ENCODE results near the gene TXNRD1.

TXNRD1 gene

DNA sequence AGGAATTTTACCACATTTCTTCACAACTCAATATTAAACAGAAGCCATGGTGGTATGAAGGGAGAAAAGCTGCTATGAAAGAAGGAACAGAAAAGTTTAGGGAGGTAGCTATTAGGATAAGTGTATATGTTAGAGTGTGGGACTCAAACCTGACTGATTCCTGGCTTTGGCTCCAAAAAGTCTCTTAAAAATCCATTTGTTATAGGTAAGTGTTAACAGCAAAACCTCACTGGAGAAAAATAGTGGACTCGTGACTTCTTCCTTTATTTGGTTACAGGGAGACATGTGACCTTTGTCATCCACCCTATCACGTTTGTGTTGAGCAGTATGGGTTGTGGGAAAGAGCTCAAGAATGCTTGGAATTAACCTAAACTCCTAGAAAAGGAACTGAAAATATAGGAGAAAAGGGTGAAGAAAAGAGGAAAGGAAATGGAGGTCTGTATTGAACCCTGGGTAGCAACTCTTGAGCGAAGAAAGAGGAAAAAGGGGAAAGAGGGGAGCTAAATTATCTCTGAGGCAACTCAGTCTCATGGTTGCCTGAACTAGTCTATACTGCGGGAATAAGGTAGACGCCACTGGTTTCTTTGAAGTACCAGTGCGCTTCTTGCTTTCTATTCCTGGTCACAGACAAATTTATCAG lies 84.4 kb downstream of the TXNRD1 start:
- no peak for DNase-seq (ENCODE audit: low read depth in 3 of 3, low spot score in 1 of 3)

DNA sequence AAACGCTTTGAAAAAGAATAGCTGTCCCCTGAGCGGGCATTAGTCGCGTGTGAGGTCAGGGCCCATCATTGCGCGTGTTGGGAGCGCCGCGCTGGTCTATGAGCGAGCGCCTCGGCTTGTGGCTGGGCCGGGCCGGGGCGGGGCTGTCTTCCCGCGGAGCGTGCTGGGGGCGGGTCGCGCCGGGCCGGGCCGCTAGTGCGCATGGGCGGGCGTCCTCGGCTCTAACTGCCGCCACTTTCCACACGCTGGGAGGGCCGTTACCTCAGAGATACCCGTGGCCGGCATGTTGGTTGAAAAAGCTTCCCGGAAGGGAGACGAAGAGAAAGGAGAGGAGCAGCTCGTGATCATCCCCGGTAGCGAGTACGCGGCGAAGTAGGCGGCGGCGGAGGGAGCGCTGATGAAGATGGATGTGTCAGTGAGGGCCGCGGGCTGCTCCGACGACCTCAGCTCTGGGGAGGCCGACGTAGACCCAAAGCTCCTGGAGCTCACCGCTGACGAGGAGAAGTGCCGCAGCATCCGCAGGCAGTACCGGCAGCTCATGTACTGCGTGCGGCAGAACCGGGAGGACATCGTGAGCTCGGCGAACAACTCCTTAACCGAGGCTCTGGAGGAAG lies 88.1 kb downstream of the TXNRD1 start, which contains the start of gene EID3:
Gene EID3, plus strand, starts transcription at position 202 of the 614 bp plus-strand sequence. Its CDS starts 196 bp downstream, at position 398.
- peak; percentile 76 to 83 (median 80) for DNase-seq (ENCODE audit: low read depth in 3 of 3, low spot score in 1 of 3)

DNA sequence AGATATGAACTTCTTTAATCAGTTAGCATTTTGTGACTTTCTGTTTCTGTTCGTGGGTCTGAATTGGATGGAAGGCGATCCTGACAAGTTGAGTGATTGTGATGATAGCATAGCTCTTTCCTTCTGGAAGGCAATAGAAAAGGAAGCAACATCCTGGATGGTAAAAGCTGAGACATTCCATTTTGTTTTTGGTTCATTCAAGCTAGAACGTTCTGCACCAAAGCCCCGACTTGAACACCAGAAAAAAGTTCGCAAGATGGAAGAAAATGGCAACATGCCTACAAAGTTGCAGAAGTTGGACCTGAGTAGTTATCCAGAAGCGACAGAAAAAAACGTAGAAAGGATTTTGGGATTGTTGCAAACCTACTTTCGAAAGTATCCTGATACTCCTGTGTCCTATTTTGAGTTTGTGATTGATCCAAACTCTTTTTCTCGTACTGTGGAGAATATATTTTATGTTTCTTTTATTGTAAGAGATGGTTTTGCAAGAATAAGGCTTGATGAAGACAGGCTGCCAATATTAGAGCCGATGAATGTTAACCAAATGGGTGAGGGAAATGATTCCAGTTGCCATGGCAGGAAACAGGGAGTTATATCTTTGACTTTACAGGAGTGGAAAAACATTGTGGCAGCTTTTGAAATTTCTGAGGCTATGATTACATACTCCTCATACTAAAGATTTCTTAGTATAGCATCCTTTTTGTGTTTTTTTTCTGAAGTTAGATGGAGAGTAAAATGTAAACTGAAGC lies 88.9 kb downstream of the TXNRD1 start:
- DNase-seq (ENCODE audit: low read depth in 3 of 3, low spot score in 1 of 3), result no peak

DNA sequence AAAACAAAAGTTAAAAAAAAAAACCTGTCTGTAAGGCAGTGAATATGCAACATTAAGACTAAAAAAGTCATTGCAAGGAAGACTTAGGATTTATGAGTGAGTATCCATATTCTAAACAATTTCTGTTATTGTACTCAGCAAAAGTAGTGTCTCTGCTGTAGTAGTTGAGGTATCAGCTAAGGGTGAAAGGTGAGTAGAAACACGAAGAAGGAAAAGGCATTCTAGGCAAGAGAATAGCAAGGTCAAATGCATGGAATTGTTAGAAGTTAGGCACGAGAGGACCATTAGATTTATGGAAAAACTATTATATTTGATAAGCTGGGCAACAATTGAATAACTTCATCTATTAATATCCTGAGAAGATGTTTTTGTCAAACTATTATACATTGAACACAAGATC lies 89.8 kb downstream of the TXNRD1 start:
- no peak for DNase-seq (ENCODE audit: low read depth in 3 of 3, low spot score in 1 of 3)

DNA sequence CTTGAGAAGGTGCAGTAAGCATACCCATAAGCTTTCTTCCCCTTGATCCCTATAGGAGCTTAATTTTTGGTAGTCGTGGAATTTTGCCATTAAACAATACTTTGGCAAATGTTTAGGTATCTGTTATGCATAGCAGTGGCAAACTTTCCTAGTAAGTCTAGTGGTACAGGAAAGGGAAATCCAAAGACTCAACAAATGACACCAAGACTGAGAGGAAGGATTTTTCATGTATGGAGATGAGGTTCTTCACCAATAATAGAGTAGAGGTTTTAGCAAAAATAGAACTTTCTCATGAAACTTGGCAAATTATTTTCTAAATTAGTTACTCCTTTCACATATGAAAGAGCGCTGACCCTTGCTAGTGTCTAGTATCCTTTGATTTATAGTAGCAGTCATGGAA lies 90.8 kb downstream of the TXNRD1 start:
- DNase-seq (ENCODE audit: low read depth in 3 of 3, low spot score in 1 of 3), result no peak

DNA sequence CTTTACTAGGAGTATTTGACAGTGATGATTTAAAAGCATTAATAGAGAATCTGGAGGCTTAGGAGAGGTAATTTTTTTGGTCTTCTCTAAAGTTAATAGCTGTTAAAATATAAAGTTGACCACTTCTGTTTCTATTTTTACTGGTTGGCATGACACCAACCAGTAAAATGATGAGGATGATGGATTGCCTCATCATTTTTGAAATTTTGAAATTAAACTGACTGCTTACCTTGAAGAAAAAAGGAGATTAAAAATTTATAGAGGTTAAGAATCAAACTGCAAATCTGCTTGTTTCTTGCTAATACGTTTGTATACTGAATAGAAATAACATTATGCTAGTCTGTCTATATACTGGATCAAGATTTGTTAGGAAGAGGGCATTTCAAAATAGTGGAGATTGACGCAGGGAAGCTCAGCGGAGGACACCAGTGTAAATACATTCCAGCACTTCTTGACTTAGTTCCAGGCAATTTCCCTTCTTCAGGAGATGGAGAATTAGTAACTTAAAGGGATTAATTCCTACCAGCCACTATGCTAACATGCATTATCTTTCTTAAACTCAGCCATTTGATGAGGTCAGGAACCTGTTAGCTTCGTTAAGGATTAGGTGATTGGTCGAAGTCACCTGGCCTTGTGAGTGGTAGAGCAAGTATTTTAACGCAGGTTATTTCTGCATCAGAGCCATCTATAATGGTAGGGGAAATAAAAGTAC lies 91.5 kb downstream of the TXNRD1 start:
- no peak for DNase-seq (ENCODE audit: low read depth in 3 of 3, low spot score in 1 of 3)

DNA sequence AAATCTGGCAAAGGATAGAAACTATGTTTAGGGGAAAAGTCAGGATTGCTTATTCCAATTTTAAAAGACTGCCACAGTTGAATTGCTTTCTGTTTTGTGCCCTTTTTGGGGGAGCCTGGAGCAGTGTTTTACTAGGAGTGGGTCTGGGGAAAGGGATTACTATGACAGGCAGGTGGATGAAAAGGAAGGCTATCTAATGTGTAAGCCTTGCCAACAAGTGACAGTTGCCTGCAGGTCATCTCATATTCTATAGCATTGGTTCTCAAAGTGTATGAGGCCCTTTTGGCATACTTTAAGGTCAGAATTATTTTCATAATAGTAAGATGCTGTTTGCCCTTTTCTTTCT lies 92.0 kb downstream of the TXNRD1 start:
- DNase-seq (ENCODE audit: low read depth in 3 of 3, low spot score in 1 of 3), result no peak

DNA sequence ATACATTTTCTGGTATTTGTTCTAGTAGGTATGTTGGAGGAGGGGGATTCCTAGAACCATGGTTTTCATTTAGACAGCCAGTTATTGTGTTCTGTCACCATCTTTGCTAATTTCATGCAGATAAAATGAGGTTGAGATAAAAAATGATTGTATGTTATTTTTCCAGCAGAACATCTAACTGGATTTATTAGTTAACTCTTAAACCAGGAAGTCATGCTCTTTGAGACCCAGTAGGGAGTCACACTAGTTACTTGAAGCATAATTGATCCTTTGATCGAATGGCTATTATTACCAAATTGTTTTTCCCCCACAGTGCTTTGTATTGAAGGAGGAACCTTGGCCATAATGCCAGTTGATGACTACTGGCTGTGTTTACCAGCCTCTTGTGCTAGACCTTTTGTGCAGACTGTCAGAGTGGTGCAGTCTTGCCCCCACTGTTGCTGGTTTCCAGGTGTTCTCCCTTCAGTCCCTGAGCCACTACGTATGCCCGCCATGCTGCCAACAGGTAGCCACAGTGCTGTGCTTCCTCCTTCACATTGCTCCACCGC lies 93.9 kb downstream of the TXNRD1 start:
- DNase-seq (ENCODE audit: low read depth in 3 of 3, low spot score in 1 of 3), result no peak

DNA sequence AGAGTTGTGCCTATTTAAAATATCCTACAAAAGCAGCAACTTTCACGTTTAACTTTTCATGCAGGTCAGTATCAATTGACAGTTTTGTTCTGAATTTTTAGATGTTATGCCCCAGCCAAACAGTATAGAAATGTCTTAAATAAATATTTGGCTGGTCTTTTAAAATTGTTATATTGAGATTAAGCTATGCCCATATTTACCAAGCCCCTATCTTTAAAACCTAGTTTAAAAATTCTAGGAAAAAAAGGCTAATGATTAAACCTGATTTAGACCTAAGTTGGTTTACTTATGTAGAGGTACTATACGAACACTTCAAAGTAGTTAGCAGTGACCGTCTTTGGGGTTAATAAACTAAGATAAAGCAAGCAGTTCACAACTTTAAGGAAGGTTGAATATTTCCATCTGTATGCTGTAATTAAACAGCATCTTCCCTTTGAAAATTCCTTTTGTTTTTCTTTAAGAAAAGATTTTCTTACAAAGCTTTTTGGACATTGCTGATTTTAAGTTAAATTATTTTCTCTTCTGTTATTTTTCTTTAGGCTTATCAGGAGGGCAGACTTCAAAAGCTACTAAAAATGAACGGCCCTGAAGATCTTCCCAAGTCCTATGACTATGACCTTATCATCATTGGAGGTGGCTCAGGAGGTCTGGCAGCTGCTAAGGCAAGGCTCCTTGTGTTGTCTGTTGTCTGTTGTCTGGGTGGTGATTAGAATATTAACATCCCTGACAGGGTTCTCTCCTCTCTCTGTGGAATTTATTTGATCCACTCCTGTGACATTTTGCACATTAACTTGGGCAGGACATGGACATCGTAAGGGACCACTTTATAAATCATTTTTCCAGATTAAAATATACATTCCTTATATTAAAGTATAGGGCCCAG lies 95.4 kb downstream of the TXNRD1 start:
- DNase-seq (ENCODE audit: low read depth in 3 of 3, low spot score in 1 of 3), result no peak

DNA sequence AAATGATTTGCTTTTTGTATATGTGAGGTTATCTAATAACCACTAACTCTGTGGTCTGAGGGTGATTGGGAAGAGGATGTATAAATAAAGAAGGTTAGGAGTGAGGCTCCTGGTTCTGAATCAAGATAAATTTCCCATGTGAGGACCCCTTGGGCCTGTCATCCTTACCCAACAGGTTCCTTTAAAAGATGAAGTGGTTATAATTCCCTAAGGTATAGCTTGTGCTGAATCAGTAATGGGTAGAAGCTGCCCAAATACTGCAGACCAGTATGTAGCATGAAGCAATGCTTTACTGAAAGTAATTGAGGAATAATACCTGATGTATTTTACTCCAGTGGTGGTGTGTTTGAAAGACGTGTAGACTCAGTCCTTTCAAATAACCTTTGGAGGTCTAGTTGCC lies 96.6 kb downstream of the TXNRD1 start:
- DNase-seq (ENCODE audit: low read depth in 3 of 3, low spot score in 1 of 3), result no peak

DNA sequence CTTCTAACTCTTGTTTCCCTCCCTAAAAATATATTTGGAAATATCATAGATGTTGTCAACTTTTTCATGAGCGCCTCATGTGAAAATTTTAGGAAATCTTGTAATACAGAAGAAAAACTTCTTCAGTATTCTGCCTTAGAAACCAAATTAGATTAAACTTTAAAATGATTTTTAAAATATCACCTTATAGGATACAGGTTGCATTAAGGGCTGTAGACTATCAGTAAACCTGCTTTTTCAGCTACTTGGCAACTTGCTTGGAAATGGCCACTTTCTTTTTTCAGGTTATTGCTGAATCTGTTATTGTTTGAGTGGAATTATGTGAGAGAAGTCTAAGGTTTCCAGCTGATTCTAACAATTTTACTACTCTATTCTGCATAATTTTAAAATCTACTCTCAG lies 97.1 kb downstream of the TXNRD1 start:
- DNase-seq (ENCODE audit: low read depth in 3 of 3, low spot score in 1 of 3), result no peak

DNA sequence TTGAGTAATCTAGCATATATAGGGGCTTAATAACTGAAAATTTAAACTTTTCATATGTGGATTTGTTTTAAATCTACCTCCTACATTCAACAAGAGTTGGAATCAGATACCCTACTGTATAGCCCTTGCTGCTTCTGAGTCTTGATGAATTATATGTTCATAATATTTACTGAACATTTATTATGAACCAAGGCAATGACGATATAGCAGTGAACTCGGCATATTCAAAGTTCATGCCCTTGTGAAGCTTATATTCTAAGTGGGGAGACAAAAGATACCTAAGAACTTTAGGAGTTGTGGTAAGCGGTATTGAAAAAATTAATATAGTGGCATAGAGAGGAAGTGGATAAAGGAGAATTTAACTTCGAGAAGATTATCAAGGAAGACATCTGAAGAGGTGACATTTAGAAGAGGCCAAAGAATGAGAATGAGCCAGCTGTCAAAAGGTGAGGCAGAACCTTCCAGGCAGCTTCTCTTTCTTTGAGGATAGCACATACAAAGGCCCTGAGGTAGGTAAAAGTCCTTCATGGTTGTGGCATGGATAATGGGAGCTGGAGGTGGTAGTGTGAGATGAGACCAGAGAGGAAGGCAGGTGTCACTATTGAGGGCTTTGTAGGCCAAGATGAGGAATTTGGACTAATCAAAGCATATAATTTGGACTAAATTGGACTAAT lies 98.1 kb downstream of the TXNRD1 start:
- no peak for DNase-seq (ENCODE audit: low read depth in 3 of 3, low spot score in 1 of 3)

DNA sequence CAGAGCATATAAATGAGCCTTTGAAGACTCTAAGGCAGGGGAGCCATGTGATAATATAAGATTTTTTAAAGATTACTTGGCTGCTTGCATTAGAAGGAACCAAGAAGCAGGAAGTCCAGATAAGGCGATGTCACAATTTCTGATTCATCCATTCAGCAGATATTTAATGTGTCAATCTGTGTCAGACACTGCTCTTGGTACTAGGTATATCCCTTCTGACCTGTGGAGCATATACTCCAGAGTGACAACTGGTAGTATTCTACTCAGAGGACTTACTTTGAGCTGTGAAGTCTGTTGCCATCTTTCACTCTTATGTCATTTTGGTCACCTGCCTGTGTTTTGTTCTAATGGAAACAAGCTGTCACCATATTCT lies 98.6 kb downstream of the TXNRD1 start:
- DNase-seq (ENCODE audit: low read depth in 3 of 3, low spot score in 1 of 3), result no peak

DNA sequence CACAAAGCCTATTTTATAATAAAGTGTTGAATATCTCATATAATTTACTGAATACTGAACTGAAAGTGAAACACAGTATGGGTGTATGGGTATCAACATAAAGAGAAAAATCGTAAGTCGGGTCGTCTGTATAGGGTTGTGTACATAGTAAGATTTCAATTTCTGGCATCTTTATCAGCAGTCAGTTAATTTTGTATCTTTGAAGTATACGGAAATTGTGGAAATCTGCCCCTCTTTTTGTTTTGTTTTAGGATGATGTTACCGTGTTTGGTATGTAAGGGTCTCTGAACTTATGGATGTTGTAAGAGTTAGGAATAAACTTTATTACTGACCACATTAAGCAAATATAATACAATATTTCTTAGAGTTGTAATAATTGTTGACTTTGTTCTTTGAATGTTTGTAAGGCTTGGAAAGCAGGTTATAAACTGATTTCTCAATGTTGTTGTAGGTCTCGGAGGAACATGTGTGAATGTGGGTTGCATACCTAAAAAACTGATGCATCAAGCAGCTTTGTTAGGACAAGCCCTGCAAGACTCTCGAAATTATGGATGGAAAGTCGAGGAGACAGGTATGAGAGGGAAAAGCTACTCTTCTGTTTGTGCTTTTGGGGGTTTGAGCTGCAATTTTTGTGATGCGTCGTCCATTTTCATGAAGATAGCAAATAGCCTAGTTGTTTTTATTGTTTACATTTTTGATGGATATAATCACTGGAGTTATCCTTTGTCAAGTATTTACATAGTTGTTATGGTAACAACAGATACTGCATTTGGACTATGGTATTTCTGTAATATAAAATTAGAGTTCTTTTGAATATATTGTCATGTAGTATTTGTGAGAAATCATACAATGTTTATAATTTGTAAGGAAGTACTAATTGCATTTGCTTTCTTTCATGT lies 100.0 kb downstream of the TXNRD1 start:
- DNase-seq (ENCODE audit: low read depth in 3 of 3, low spot score in 1 of 3), result no peak

DNA sequence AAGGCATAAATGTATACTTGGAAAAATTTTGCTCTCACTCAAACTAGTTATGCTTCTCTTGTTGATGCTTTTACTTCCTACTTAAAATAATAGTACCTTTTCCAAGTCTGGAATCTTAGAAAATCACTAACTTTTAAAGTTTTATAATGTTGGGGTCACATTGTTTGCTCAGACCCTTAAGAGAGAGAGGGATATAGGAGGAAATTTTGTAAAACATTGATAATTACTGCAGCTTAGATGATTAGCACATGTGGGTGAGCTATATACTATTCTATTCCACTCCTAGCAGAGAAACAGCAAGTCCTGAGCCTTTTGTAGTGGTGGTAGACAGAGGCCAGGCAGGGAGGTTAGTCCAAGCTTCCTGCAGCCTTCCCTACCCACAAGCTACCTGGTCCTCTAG lies 101.4 kb downstream of the TXNRD1 start:
- no peak for DNase-seq (ENCODE audit: low read depth in 3 of 3, low spot score in 1 of 3)

DNA sequence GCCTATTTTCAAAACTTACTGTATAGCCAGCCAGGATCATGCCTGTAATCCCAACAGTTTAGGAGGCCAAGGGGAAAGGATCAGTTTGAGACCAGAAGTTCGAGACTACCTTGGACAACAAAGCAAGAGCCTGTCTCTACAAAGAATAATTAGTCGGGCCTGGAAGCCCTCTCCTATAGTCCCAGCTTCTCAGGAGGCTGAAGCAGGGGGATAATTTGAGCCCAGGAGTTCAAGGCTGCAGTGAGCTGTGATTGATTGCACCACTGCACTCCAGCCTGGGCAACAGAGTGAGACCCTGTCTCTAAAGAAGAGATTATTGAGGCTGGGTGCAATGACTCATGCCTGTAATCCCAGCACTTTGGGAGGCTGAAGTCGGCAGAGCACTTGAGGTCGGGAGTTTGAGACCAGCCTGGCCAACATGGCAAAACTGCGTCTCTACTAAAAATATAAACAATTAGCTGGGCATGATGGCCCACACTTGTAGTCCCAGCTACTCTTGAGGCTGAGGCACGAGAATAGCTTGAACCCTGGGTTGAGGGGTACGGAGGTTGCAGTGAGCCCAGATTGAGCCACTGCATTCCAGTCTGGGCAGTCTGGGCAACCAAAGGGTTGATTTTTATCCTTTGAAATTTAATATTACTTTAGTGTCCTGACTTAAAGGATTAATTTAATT lies 102.1 kb downstream of the TXNRD1 start:
- DNase-seq (ENCODE audit: low read depth in 3 of 3, low spot score in 1 of 3), result no peak

DNA sequence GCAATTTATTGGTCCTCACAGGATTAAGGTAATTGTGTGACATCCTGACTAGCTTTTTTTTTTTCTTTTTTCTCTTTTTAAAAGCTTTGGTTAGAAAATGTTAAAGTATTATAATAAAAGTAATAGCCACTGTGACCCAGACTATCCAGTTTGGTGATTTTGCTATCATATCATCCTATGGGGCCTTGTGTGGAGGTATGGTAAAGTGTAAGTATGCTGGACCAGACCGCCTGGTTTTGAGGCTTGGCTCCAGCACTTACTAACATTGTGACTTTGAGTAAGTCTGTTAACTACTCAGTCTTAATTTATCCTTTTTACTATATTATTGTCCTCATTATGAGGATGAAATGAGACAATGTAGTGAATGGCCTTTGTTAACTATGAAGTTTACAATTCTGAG lies 103.4 kb downstream of the TXNRD1 start:
- no peak for DNase-seq (ENCODE audit: low read depth in 3 of 3, low spot score in 1 of 3)

DNA sequence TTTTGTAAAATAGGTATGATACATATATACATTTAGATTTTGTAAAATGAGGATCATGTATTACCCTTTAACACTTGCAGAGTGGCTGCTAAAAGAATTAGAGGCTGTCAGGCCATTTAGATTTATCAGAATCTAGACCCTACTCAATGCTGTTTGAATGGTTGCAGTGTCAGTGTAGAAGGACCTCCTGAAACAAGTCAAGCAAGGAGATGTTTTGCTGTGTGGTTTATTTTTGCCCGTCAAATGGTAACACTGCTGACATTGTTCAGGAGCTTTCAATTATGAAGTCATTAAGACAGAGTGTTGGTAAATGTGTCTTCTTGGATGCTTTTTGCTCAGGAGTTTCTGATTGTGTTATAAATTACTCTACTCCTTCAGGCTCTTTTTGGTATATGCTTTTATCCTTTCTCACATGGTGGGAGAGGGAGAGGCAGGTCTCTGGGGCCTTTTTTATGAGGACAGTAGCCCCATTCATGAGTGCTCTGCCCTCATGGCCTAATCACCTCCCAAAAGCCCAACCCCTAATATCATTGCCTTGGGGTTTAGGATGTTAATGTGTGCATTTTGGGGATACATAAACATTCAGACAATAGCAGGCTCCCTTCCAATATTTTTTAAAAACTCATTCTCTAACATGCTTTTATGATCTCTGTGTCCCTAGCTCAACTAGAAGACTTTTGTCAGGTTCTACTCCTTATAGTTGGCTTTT lies 104.5 kb downstream of the TXNRD1 start:
- DNase-seq (ENCODE audit: low read depth in 3 of 3, low spot score in 1 of 3), result no peak
